Gastroesophageal sphincter (tissue), 4 donors: ENCODE data around the gene MGAT5B. TPM values are rescaled to one million over a fixed set of nuclear protein-coding genes. Genes with fewer than 3 reads are reported as not detected.

ENCODE experiments used
- ATAC-seq: fragments of 150-250 bp; one replicate; pipeline ENCODE4 v1.9.1; 2016; ENCODE audit warnings: mild to moderate bottlenecking, moderate library complexity
- H3K27ac ChIP-seq, 4 donors: fragments of 200-600 bp; sonication (generic) in 3 of 4; 1 replicate in 3 of 4; 2 replicates in 1 of 4; pipeline ENCODE4 v1.5.1; 2016 to 2019
- H3K27me3 ChIP-seq: fragments of 200-600 bp; sonication (generic); one replicate; pipeline ENCODE4 v1.5.1; 2019
- H3K36me3 ChIP-seq, 2 donors: fragments of 200-600 bp; sonication (generic); one replicate each; pipeline ENCODE4 v1.5.1; 2019; ENCODE audit warnings: control low read depth in 1 of 2
- H3K4me1 ChIP-seq, 3 donors: fragments of 200-600 bp; sonication (generic); 1 replicate in 2 of 3; 2 replicates in 1 of 3; pipeline ENCODE4 v1.5.1; 2016 to 2019; ENCODE audit warnings: control low read depth in 2 of 3
- H3K4me3 ChIP-seq, 2 donors: fragments of 200-600 bp; sonication (generic); one replicate each; pipeline ENCODE4 v1.5.1; 2019; ENCODE audit warnings: mild to moderate bottlenecking in 1 of 2, moderate library complexity in 1 of 2
- H3K9me3 ChIP-seq, 3 donors: fragments of 200-600 bp; sonication (generic); one replicate each; pipeline ENCODE4 v1.5.1; 2017 to 2019; ENCODE audit warnings: control low read depth in 2 of 3
- CTCF ChIP-seq, 4 experiments: fragments of 200-600 bp in 2 of 4; fragments of 450-650 bp in 2 of 4; sonication (generic) in 1 of 4; IDR thresholded peaks; one replicate each; pipeline ENCODE4 v1.5.1; 2017 to 2019; ENCODE audit warnings: antibody characterized with exemption in 4 of 4, mild to moderate bottlenecking in 2 of 4, moderate library complexity in 2 of 4
- EP300 ChIP-seq: sonication (generic); formaldehyde crosslinking; IDR thresholded peaks from one replicate; pipeline ENCODE4 v1.6.1; 2017; ENCODE audit warnings: antibody characterized with exemption, mild to moderate bottlenecking
- POLR2A ChIP-seq, 2 donors: fragments of 450-650 bp; IDR thresholded peaks; one replicate each; pipeline ENCODE4 v1.6.1; 2017; ENCODE audit warnings: antibody characterized with exemption in 2 of 2, mild to moderate bottlenecking in 2 of 2, moderate library complexity in 1 of 2
- POLR2AphosphoS5 ChIP-seq: sonication (generic); formaldehyde crosslinking; IDR thresholded peaks from one replicate; pipeline ENCODE4 v1.6.1; 2017; ENCODE audit warnings: antibody characterized with exemption
- WGBS, 2 donors: methylation state at CpG; one replicate each; pipeline ENCODE4 v1.1.5; 2018; ENCODE audit warnings: low coverage in 1 of 2; 5-methylcytosine and 5-hydroxymethylcytosine counted together
- total RNA-seq, 4 donors: library from RNA; depleted of rRNA; stranded (reverse); fragments of >200 nt; gene quantifications; one replicate each; pipeline ENCODE4 v1.1.0, GENCODE V29; 2016

MGAT5B gene
- total RNA-seq, 4 donors from 2014 or later = 0.12 to 0.81 (median 0.29) TPM

GRCh38 chr17:76986365-76986764 is 118.2 kb downstream of the MGAT5B start:
- H3K27ac ChIP-seq = no peak overlapping the region
- no peak for ATAC-seq
- H3K9me3 ChIP-seq = no peaks in the 10 kb centered on the region
- peaks cover 36% of the 10 kb centered on the region for H3K27me3 ChIP-seq
- H3K4me3 ChIP-seq = no peak overlapping the region
- no peak for TF ChIP-seq POLR2A (IDR thresholded peaks at IDR 0.05)
- no peak for TF ChIP-seq POLR2AphosphoS5
- TF ChIP-seq EP300 = no peak
- TF ChIP-seq CTCF (IDR thresholded peaks at IDR 0.05) = no peak
- H3K36me3 ChIP-seq = no peaks in the 10 kb centered on the region
- WGBS, 2 donors = no CpG with 5 or more reads among the region's 8 CpGs
- H3K4me1 ChIP-seq = no peaks in the 10 kb centered on the region

- H3K27me3 ChIP-seq = peaks cover 33% of the 10 kb centered on the region
- ATAC-seq = no peak
- 68 to 87% methylated on average over 3 to 9 of the region's 15 CpGs for WGBS, 2 donors
- no peaks in the 10 kb centered on the region for H3K4me1 ChIP-seq
- H3K4me3 ChIP-seq = no peak overlapping the region
- no peak overlapping the region for H3K27ac ChIP-seq
- no peaks in the 10 kb centered on the region for H3K36me3 ChIP-seq
- H3K9me3 ChIP-seq = no peaks in the 10 kb centered on the region
- TF ChIP-seq POLR2A (IDR thresholded peaks at IDR 0.05) = no peak
- TF ChIP-seq POLR2AphosphoS5 = no peak
- no peak for TF ChIP-seq EP300
- TF ChIP-seq CTCF (IDR thresholded peaks at IDR 0.05) = no peak
Measured at GRCh38 chr17:76987486-76988093, 119.4 kb downstream of the MGAT5B start.

GRCh38 chr17:76988796-76989195 is 120.6 kb downstream of the MGAT5B start:
- Histone ChIP-seq H3K27me3 (peaks cover 33% of the 10 kb centered on the region), H3K36me3 (no peaks in the 10 kb centered on the region), H3K9me3 (no peaks in the 10 kb centered on the region), H3K4me1 (no peaks in the 10 kb centered on the region), H3K4me3 (no peak overlapping the region), H3K27ac (no peak overlapping the region)
- 68 to 94% methylated on average over 5 to 6 of the region's 13 CpGs for WGBS, 2 donors
- ATAC-seq = no peak
- no peak for TF ChIP-seq POLR2A (IDR thresholded peaks at IDR 0.05)
- TF ChIP-seq EP300 = no peak
- no peak for TF ChIP-seq CTCF (IDR thresholded peaks at IDR 0.05)
- TF ChIP-seq POLR2AphosphoS5 = no peak

- TF ChIP-seq CTCF (IDR thresholded peaks at IDR 0.05) = no peak
- TF ChIP-seq POLR2A (IDR thresholded peaks at IDR 0.05) = no peak
- no peak for TF ChIP-seq POLR2AphosphoS5
- TF ChIP-seq EP300 = no peak
- H3K4me3 ChIP-seq = no peak overlapping the region
- H3K36me3 ChIP-seq = no peaks in the 10 kb centered on the region
- peaks cover 31% of the 10 kb centered on the region for H3K27me3 ChIP-seq
- H3K9me3 ChIP-seq = no peaks in the 10 kb centered on the region
- WGBS, 2 donors = 50 to 75% methylated on average over 1 to 2 of the region's 5 CpGs
- ATAC-seq = no peak
- H3K4me1 ChIP-seq = no peaks in the 10 kb centered on the region
- H3K27ac ChIP-seq = no peak overlapping the region
Measured at GRCh38 chr17:76989519-76989918, 121.3 kb downstream of the MGAT5B start.

- H3K4me3 ChIP-seq = no peak overlapping the region
- H3K36me3 ChIP-seq = no peaks in the 10 kb centered on the region
- H3K27me3 ChIP-seq = peaks cover 43% of the 10 kb centered on the region
- WGBS, 2 donors = 38 to 39% methylated on average over 5 of the region's 5 CpGs
- no peaks in the 10 kb centered on the region for H3K4me1 ChIP-seq
- H3K9me3 ChIP-seq = no peaks in the 10 kb centered on the region
- H3K27ac ChIP-seq = no peak overlapping the region
- TF ChIP-seq POLR2AphosphoS5 (no peak), CTCF (IDR thresholded peaks at IDR 0.05) (no peak), POLR2A (IDR thresholded peaks at IDR 0.05) (no peak), EP300 (no peak)
- no peak for ATAC-seq
Measured at GRCh38 chr17:76992891-76993290, 124.7 kb downstream of the MGAT5B start.
